GM10847 (cell line): Measurements from ENCODE around the gene FARP1.

Experiments
- POLR2A ChIP-seq: IDR thresholded peaks from 2 replicates; pipeline ENCODE4 v1.6.1; 2011; ENCODE audit not compliant: insufficient read length; ENCODE audit errors: extremely low read depth

Gene FARP1

GRCh38 chr13:98358937-98359336 lies 216.0 kb downstream of the FARP1 start:
- TF ChIP-seq POLR2A: no peak

- no peak for TF ChIP-seq POLR2A
These were observed 217.7 kb downstream of the FARP1 start for GRCh38 chr13:98360545-98360944.

GRCh38 chr13:98363326-98363725 lies 220.4 kb downstream of the FARP1 start:
- no peak for TF ChIP-seq POLR2A

GRCh38 chr13:98364179-98364578 lies 221.3 kb downstream of the FARP1 start:
- TF ChIP-seq POLR2A: no peak

GRCh38 chr13:98364647-98365046 lies 221.8 kb downstream of the FARP1 start:
- no peak for TF ChIP-seq POLR2A

- TF ChIP-seq POLR2A: no peak
These were observed 222.4 kb downstream of the FARP1 start for GRCh38 chr13:98365302-98365701.

GRCh38 chr13:98366010-98366409 lies 223.1 kb downstream of the FARP1 start:
- no peak for TF ChIP-seq POLR2A

GRCh38 chr13:98366443-98366842 lies 223.5 kb downstream of the FARP1 start:
- no peak for TF ChIP-seq POLR2A

- no peak for TF ChIP-seq POLR2A
These were observed 224.1 kb downstream of the FARP1 start for GRCh38 chr13:98366959-98367358.

GRCh38 chr13:98368019-98368418 lies 225.1 kb downstream of the FARP1 start:
- no peak for TF ChIP-seq POLR2A

GRCh38 chr13:98370261-98370660 lies 227.4 kb downstream of the FARP1 start:
- no peak for TF ChIP-seq POLR2A

- TF ChIP-seq POLR2A: no peak
These were observed 228.1 kb downstream of the FARP1 start for GRCh38 chr13:98370806-98371515.

GRCh38 chr13:98371516-98372023 lies 228.7 kb downstream of the FARP1 start:
- no peak for TF ChIP-seq POLR2A

- TF ChIP-seq POLR2A: no peak
These were observed 230.0 kb downstream of the FARP1 start for GRCh38 chr13:98372876-98373275.

GRCh38 chr13:98374750-98375149 lies 231.9 kb downstream of the FARP1 start:
- TF ChIP-seq POLR2A: no peak

- no peak for TF ChIP-seq POLR2A
These were observed 234.9 kb downstream of the FARP1 start for GRCh38 chr13:98377635-98378378.
